GM12864 (cell line): ENCODE results near the gene C1orf105.
"Not testable (repeated sequence)": the region's sequence is repeated elsewhere in the genome, so short reads cannot be mapped to it uniquely, and the experiment has no call there.

Experiments used
- DNase-seq: peaks from one replicate; pipeline ENCODE4 v3.0.0-alpha.2; 2011; ENCODE audit warnings: low read depth
- H3K4me3 ChIP-seq: 2 replicates; pipeline ENCODE4 v1.5.1; 2011; ENCODE audit warnings: mild to moderate bottlenecking, low read depth, low read length, control low read depth
- TF ChIP-seq, protein P1 (sequence below): IDR thresholded peaks from 2 replicates; pipeline ENCODE4 v1.5.1; 2011; ENCODE audit warnings: low read depth, mild to moderate bottlenecking, moderate library complexity, low read length, control low read depth, inconsistent platforms; ENCODE audit errors: missing control alignments

Gene C1orf105, protein sequence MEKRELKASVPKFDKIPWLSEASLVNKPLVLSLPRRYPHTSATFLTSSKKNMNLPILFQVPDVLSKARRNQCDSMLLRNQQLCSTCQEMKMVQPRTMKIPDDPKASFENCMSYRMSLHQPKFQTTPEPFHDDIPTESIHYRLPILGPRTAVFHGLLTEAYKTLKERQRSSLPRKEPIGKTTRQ

DNA sequence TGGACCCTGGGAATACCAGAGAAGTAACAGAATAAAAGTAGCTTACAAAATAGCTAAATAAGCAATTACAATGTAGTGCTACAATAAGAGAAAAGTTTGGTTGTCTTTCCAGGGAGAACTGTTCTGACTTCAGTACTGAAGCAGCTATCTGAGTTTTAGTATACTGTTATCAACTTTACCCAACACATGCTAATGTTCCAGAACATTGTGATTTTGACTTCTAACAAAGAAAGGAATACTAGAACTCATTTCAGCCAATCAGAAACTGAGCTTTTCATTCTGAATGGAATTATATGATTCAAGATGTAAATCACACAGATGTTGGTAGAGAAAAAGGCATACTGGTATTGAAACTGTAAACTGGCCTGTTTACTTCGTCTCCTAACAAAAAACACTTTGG lies at the start of gene C1orf105:
Gene C1orf105, plus strand, starts transcription at position 301 of the 400 bp plus-strand sequence. CDS start 201 bp downstream, outside the sequence.
- H3K4me3 ChIP-seq, result no peak within 1 kb of the TSS
- no peak for DNase-seq
- TF ChIP-seq, protein P1, sequence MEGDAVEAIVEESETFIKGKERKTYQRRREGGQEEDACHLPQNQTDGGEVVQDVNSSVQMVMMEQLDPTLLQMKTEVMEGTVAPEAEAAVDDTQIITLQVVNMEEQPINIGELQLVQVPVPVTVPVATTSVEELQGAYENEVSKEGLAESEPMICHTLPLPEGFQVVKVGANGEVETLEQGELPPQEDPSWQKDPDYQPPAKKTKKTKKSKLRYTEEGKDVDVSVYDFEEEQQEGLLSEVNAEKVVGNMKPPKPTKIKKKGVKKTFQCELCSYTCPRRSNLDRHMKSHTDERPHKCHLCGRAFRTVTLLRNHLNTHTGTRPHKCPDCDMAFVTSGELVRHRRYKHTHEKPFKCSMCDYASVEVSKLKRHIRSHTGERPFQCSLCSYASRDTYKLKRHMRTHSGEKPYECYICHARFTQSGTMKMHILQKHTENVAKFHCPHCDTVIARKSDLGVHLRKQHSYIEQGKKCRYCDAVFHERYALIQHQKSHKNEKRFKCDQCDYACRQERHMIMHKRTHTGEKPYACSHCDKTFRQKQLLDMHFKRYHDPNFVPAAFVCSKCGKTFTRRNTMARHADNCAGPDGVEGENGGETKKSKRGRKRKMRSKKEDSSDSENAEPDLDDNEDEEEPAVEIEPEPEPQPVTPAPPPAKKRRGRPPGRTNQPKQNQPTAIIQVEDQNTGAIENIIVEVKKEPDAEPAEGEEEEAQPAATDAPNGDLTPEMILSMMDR, result no peak

DNA sequence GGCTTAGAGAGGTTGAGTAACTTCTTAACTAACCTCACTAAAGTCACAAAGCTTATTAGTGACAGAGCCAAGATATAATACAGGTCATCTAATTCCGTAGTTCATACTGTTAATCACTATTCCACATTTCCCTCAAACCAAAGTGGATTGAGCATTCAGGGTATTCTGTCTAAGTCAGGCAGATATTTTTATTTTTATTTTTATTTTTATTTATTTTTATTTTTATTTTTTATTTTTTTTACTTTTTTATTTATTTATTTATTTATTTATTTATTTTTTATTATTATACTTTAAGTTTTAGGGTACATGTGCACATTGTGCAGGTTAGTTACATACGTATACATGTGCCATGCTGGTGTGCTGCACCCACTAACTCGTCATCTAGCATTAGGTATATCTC lies 48.8 kb upstream of the C1orf105 start:
- not testable (repeated sequence) for DNase-seq, H3K4me3 ChIP-seq

DNA sequence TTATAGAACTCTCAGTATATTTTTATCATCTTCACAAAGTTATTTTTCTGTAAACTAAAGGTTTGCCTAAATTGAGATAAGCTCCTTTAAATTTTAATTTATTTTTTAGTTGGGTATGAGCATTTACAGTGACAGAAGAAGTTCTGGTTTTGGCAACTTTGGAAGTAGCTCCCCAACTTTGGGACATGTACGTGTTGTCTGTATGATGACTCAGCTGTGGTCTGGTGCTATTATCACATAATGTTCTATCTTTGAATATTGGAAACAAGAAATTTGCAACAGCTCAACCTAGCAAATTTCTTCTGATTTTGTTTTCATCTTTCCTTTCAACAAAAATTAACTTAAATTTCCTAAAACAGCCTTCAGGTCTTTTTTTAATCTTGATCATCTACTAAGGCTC lies 46.6 kb upstream of the C1orf105 start:
- TF ChIP-seq, protein P1, result no peak
- DNase-seq, result no peak
- no peak overlapping the region for H3K4me3 ChIP-seq

DNA sequence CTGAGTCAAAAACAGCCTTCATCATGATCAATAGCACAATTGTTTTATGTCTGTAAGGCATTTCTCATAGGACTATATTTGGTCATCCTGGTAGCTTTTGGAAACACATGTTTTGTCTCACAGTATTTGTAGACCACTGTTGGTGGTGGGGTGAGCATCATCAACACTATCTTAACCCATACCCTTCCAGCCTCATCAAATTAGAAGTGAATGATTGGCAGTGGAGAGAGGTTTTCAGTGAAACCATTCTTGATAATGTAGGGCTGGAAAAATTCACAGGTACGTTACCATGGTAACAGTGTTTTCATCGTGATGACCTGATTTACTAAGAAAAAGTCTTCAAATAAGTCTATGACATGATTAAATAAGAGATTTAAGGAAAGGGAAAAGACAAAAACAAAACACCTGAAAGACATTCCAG lies 45.3 kb upstream of the C1orf105 start:
- DNase-seq, result no peak
- no peak overlapping the region for H3K4me3 ChIP-seq
- TF ChIP-seq, protein P1, result no peak

DNA sequence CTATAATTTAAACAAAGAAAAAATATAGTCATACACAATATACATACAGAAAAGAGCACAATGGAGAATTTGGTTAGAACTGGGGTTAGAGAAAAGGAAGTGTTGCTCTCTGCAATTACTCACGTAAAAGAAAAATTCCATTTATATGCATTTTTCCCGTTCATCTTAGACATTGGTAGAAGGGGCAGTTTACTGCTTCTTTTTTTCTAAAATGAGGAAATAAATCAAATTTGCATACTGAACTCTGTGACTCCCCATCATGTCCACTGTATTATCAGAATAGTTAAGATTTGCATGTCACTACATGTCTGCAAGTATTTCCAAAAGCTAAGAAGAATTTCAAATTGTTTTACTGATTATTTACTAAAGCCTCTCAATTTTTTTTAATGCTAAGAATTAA lies 44.1 kb upstream of the C1orf105 start:
- TF ChIP-seq, protein P1, result no peak
- H3K4me3 ChIP-seq, result no peak overlapping the region
- DNase-seq, result no peak

DNA sequence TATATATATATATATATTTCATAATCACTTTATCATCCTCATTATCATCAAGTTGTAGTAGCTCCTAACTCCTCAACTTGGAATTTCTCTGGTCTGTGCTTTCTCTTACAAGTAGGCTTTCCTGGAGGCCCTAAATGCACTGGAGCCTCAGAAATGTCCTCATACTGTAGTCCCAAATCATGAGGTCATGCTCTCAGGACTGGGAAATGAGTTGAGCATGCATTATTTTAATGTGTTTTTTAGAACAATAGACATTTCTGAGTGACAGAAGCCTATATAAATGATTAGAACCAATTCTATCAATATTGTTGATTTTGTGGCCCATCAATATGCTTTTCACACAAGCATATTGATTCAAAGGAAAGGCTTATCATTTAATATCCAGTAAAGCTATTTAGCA lies 42.9 kb upstream of the C1orf105 start:
- DNase-seq, result no peak
- no peak overlapping the region for H3K4me3 ChIP-seq
- TF ChIP-seq, protein P1, result no peak

DNA sequence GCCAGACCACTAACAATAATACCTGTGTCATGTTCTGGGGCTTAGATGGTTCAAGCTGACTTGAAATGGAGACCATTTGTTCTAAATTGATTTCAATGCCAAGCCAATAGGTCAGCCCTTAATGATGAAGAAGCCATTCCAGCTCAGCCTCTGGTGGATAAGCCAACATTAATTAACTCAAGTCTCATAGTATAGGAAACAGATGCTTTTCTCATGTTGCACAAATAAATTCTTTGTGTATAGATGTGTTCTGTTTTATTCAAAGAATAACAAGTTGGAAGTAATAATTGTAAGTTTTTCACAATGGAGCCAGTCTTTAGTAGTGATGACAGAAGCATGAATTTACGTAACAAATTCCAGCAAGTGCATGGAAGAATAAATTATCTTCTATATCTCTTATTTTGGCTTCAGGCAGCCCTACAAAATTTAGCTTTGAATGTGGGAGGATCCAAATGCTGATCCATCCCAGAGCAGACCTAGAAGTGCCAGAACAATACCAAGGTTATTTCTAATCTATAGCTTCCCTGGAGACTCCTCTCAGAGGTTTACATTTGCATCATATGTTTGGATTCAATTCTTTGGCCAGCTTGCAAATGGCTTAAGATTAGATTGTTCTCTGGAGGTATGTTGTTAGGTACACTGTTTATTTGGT lies 42.2 kb upstream of the C1orf105 start:
- no peak overlapping the region for H3K4me3 ChIP-seq
- DNase-seq, result no peak
- TF ChIP-seq, protein P1, result no peak
